SIG-M5 (cell line): Measurements from ENCODE around the gene STK4.

ENCODE experiments used
- DNase-seq: peaks from one replicate; lab custom pipeline; 2025; lab: John Stamatoyannopoulos, UW

STK4 gene

GRCh38 chr20:45111799-45112471, 145.6 kb downstream of the STK4 start:
- DNase-seq: no peak

- DNase-seq: no peak
Observed at GRCh38 chr20:45112754-45113153, 146.4 kb downstream of the STK4 start.

- no peak for DNase-seq
Observed at GRCh38 chr20:45113865-45114264, 147.6 kb downstream of the STK4 start.

GRCh38 chr20:45114465-45115385, 148.4 kb downstream of the STK4 start, which contains the start of gene WFDC5:
Gene WFDC5 (minus strand): TSS chr20:45115174. CDS start chr20:45115083, 91 bp downstream.
- no peak for DNase-seq

- DNase-seq: no peak
Observed at GRCh38 chr20:45115386-45115774, 149.1 kb downstream of the STK4 start.

GRCh38 chr20:45115829-45116228, 149.5 kb downstream of the STK4 start:
- no peak for DNase-seq

GRCh38 chr20:45117581-45117980, 151.3 kb downstream of the STK4 start:
- DNase-seq: no peak

- DNase-seq: no peak
Observed at GRCh38 chr20:45118028-45118427, 151.7 kb downstream of the STK4 start.

- DNase-seq: no peak
Observed at GRCh38 chr20:45119556-45120266, 153.4 kb downstream of the STK4 start.

GRCh38 chr20:45121388-45121787, 155.1 kb downstream of the STK4 start:
- DNase-seq: no peak

GRCh38 chr20:45124365-45124764, 158.1 kb downstream of the STK4 start, which contains the start of gene WFDC12:
Gene WFDC12 (minus strand): TSS chr20:45124465. CDS start chr20:45124447, 18 bp downstream.
- DNase-seq: no peak

- no peak for DNase-seq
Observed at GRCh38 chr20:45128099-45128498, 161.8 kb downstream of the STK4 start.
